NCI-H2171 (cell line): ENCODE results near the gene C1QTNF8.

Source experiments
- DNase-seq: peaks from one replicate; lab custom pipeline; 2025; lab: John Stamatoyannopoulos, UW

Gene C1QTNF8

DNA sequence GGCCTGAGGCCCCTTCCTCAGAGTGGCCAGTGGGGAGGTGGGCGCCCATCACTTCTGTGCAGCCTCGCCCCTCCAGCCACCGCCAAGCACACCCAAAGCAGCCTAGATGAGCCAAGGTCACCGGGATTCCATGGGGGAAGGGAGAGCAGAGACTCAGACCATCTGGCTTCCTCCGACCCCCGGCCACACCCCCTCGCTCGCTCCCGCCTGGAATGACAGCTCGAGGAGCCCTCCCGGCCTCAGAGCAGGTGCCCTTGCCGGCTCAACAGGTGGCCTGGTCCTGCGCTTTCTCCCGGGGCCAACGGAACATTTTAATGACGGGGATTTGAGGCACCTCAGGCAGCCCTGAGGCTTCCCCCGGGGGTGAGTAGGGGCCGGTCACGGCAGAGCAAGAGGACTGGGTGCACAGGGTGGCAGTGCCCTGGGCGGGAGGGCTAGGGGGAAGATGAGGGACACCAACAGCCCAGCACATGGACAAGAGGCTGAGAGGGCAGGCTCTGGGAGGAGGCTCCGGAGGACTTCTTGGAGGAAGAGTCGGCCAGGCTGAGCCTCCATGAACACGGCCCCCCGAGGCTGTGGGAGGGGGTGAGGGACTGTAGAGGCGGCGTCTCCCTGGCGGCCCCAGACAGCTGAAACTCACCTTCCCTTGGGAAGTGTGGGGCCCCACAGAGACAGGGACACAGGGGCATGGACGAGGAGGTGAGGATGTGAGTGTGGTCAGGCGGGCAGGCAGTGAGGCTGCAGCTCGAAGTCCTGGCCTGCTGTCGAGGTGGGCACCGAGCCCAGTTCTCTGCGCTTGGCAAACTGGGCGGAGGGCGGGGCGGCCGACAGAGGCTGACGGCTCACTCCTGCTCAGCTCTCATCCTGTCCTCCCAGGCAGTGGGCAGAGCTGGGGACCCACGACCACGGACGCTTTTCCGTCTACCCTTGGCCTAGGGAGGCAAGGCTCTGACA, 12.5 kb upstream of the C1QTNF8 start:
- DNase-seq: peak; percentile 51

DNA sequence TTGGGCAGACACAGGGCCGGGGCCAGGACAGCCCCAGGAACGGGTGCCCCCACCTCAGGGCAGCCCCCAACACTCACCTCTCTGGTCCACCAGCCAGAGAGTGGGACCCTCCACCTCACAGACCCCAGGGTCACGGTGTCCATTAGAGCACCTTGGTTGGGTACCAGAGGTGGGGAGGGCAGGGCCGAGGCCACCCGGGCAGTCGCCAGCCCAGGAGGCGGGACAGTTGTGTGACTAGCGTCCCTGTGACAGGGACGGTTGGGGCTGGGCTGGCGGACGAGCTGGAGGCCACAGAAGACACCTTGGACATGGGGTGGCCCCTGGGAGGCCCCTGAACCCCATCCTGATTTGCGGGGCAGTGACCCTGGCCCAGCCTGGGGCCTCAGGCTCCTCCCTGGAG, 11.7 kb upstream of the C1QTNF8 start:
- no peak for DNase-seq

DNA sequence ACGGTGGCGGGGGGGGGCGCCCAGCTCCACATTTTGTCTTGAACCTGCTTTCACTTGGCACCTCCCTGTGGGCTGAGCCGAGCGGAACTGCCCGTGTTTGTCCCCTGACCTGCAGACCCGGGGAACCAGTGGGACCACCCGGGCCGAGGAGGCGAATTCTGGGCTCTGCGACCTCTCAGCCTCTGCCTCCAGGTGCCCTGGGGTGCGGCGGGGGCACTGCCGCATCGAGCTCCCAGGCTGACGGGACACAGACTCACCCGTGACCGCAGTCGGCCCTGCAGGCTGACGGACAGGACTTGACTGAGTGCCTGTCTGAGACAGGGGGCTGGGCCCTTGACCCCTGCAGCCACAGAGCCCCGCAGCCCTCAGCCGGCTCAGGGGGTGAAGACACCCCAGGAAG, 11.1 kb upstream of the C1QTNF8 start:
- no peak for DNase-seq

DNA sequence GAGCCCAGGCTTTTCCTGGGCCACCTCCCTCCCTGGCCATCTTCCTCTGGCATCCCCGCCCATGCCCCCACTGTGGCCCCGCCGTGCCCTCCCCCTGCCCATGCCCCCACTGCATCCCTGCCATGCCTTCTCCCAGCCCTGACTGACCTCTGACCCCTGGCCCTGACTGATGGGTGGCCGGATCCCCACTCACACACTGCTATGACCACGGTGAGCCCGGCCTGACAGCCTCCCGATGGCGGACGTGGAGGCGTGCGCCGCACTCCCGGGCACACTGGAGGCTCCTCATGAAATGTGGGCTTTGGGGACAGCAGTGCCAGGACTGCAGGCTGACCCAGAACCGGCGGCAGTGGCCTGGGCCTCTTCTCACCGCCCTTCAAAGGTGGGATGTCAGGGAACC, 10.6 kb upstream of the C1QTNF8 start:
- DNase-seq: no peak

DNA sequence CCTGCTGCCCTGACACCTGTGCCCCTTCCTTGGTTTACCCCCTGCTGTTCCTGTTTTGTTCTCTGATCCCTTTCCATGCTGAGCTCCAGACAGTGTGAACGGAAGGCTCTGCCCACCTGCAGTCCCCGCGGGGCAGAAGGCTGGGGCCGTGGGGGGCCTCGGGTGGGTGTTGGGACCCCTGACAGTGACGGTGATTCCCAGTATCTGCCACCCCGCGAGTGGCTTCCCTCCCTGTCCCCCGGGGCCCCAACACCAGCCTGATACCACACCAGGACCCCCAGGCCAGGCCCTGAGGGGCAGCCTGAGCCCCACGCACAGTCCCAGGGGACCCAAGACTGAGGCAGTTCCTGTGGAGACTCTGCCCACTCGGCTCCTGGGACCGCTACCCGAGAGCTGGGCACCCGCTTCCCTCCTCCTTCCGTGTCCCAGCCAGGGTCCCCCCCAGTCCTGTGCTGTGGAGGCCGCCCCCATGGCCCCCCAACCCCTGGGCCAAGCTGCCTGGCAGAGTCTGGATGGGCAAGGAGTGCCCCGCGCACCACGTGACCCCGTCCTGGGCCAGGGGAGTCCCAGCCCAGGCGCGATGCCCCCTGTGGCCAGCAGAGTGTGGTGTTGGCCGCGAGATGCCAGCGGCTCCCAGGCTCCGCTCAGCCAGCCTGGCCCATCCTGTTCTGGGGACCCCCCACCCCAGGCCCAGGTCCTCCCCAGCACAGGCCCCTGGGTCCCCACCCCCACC, 10.0 kb upstream of the C1QTNF8 start:
- DNase-seq: peak; percentile 32

DNA sequence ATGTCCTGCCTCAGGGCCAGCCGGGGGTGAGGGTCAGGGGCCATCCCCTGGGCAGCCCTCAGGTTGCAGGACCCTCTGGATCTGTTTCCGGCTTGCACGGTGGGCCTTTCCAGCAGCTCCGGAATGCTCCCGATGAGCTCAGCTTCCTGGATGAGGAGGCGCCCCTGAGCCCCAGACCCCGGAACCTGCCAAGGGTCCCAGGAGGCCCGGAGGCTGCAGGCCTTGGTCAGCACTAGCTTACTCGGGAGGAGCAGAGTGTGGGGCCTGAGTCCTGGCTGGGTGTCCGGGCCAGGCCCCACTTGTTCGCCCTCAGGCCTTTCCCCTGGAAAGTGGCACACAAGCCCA, 7.6 kb upstream of the C1QTNF8 start:
- no peak for DNase-seq

DNA sequence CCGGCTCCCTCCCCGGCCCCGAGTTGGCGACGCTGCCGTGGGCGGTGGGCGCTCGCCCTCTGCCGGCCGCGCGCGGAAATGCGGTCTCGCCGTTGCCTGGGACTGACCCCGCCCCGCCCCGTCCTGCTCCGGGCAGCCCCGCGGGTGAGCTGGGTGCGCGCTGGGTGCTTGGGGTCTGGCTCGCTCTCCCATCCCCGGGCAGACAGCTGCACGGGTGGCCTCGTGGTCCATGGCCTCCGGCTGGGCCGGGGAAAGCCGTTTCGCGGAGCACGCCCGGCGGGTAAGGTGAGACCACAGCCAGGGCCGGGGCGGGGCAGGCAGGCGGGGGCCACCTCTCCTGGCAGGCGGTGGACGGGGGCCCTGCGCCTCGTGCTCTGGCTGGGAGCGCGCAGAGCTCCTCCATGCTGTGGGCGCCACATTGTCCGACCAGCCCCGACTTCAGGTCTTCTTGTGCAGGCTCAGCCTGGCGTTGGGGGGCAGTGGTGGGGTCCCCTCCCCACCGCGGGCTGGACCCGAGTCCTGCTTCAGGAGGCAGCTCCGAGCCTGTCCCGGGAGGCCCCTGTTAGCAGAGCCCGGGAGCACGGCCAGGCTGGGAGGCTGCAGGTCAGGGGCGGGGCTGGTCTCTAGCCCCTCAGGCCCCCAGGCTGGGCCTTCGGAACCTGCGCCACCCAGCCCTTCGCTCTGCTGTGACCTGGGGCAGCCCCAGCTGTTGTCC, 7.0 kb upstream of the C1QTNF8 start:
- DNase-seq: peak; percentile 45

DNA sequence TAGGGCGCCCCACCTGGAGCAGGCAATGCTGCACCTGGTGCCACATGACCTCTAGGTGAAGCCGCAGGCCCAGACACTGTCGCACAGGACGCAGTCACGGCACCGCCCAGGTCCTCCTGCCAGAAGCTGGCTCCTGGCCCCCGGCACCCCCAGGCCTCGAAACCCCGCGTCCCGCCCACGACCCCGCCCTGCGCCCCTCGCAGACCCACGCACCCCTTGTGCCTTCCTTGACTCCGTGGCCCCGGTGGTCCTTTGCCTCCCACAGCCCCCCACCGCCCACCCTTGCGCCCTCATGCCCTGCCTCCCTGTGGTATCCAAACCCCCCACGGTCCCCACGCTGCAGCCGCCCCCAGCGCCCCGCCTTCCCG, 6.3 kb upstream of the C1QTNF8 start:
- no peak for DNase-seq

DNA sequence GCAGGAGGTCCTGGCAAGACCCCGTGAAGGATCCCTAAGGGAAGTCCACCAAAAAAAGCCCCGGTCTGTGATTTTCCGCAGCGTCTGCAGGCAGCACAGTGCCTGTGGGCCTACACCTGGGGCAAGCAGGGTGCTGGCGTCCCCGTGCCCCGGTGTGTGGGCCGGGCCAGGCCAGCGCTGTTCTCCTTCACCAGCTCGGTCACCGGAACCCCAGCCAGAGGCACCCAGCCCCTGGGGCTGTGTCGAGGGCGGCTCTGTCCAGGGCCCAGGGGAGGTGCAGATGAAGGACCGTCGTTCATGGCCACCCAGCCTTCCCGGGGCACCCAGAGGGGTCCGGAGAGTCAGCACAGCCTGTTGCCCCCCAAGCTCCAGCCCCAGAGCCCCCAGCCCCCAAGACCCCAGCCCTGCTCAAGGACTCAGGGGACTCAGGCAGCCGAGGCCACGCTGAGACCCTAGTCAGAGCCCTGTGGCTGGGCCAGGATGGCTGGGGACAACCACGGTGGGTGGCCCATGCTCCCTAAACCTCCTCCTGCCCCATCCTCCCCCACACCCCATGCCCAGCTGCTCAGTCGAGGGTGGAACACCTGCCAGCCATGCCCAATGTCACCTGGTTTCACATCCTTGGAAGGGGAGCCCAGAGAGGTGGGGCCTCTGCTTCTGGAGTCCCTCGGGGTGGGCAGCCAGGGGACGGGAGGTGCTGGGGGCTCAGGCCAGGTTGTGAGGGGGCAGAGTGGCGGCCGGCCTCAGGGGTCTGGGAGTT, 5.7 kb upstream of the C1QTNF8 start:
- DNase-seq: peak; percentile 39

DNA sequence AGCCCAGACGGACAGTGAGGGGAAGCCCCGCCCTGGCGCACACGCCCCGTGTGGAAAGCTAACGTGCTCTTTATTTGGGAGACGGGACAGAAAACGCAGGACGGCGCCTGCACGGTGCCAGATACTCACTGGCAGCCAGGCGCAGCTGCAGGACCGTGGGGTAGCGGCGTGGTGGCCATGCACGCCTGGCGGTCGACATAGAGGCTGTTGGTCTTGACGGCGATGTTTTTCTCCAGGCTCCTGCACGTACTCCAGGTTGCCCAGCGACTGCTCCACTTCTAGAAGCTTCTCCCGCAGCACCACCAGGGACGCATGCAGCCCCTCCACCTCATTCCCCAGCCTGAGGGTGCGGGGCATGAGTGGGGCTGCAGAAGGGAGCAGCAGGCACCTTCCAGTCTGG, 5.1 kb upstream of the C1QTNF8 start:
- no peak for DNase-seq

DNA sequence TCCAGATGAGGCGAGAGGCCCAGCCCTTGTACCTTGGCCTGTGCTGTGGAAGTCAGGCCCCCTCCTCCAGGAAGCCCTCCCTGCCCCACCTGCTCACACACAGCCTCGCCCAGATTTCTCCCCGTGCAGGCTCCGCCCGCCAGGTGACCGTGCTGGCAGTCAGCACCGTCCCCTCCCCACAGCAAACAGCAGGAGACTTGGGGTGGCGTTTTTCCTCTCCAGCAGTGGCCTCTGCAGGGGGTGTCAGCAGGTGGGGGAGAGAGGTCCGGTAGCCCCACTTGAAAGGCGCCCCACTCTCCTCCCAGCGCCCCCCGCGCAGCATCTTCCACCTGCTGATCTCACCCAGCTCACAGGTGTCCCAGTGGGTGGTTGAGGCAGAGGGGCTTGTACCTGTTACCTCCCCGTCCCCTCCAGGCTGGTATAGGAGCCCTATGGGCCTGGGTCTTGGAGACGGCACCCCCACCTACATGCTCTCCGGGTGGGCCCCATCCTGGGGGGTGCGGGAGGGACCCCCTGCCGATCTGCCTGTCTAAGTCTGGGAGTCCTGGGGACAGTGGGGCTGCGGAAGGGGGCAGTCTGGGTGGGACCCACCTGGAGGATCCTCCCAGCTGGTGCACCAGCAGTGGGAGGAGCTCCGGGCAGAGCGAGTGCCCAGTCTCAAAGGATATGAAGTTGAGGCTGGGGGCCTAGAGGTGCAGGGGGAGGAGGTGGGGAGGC, 4.2 kb upstream of the C1QTNF8 start:
- no peak for DNase-seq

DNA sequence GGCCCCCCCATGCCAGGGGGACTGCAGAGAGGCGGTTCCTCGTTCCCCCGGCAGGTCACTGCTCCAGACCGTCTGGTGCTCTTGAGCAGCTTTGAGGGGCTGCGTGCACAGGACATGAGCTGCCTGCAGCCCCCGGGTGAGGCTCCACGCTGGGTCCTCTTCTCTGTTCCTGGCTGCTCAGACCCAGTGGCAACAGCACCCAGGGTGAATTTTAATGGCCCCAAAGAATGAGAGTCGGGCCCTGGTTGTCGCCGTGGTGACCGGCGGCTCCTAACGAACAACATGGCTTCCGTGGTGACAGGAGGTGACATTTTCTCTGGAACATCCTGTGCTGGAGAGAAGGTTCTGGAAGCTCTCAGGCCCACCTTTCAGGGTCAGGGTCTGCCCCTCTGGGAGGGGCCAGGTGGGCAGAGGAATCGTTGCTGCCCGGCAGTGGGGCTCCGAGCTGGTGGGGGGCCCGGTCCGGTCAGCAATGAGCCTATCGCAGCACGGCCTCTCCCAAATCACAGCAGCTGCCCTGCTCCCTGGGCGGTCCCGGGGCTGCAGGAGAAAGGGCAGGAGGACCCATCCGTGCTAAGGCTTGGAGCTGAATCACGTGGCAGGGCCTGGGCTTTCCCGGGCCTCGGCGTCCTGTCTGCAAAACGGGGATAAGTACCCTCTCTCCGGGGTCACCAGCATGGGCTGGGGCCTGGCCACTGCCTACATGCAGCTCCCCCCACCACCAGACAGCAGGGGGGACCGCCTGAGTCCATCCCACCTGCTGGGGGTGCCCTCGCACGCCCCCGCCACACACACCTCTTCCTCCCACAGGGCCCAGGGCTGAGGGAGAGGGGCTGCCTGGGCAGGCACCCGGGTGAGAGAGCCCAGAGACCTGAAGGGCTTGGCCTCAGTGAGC, 3.4 kb upstream of the C1QTNF8 start:
- DNase-seq: no peak

DNA sequence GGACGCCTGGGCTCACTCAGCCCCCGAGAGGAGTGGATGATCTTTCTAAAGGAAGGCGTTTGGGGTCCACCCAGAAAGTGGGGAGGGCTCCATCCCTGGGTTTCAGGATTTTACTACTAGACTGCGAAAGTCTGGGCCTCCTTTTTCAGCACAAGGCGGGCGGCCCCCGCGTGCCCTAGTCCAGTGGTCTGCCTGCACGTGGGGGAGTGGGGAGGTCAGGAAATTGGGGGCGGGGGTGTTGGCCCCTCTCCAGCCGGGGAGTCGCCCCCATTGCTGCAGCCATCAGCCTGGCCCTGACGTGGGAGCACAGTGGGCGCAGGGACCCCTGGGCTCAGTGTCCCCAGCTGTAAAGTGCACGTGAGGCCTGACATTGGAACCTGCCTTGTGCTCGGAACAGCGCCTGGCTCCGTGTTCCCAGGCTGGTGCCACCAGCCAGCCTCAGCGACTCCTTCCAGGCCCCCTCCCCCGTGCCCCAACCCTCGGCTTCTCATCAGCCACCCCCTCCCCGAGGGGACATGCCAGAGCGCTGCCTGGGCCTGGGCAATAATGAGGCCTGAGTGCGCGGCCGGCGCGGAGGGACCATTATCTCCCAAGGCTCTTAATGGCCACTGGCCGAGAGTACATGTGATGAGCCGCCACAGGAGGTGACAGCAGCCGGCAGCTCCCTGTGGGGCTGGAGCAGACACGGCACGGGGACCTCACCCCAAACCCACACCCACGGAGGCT, 2.4 kb upstream of the C1QTNF8 start:
- no peak for DNase-seq

DNA sequence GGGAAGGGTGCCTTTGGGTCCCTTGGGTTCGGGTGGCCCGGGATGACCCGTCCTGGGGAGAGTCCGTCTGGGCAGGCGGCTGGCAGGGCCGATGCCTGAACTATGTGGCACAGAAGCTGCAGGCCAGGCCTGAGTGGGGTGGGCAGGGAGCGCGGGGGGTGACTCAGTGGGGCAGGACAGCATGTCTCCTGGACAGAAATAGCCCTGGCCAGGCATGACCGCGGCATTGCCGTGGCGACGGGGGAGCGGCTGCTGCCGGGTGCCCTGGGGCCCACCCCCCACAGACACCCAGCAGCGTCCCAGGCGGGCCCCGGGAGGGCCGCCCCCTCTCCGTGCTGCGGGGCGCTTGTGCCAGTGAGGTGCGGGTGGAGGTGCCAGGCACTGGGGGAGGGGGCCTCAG, 1.8 kb upstream of the C1QTNF8 start:
- DNase-seq: no peak

DNA sequence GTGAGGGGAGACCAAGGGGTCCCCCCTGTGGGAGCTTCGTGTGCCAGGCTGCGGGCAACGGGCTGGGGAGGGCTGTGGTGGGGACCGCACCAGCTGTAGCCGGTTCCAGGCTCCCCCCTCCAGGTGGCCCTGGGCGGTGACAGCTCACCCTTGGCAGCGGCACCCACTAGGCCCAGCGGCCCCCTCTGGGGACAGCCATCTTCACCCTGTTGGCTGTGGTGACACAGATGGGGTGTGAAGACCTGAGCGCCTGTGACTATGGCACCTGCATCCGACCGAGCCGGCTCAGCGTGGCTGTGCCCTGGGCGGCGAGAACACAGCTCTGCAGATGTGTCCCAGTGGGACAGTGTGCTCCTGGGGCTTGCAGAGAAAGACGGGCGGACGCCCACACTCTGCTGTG, 1.1 kb upstream of the C1QTNF8 start:
- DNase-seq: no peak

DNA sequence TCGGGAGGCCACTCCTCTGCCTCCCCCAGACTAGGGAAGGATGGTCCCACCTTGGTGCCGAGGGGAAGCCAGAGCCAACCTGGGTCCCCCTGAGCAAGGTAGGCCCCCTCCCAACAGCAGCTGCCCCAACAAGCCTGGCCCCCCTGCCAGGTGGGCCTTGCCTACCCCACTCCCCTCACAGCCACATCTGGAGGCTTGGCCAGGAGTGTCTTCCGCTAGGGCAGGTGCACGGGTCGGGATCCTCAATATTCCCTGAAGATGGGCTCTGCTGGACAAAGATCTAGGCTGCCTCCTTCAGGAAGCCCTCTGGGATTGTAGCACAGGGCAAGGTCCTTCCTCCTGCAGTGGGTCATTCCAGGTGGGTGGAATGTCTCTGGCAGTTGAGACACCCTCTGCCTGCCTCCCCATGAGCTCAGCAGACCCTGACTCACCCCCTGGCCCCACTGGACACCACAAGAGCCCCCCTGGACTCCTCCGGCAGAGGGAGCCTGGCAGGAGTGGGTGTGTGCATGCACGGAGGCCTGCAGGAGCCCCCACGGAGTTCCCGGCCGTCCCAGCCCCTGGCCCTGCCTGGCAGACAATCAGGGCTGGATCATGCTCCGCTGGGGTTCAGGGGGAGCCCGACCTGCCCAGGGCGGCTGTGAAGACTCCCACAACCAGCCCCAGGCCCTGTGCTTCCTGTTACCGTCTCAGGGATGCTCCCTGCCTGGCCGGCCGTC, 435 bp downstream of the C1QTNF8 start:
- no peak for DNase-seq

DNA sequence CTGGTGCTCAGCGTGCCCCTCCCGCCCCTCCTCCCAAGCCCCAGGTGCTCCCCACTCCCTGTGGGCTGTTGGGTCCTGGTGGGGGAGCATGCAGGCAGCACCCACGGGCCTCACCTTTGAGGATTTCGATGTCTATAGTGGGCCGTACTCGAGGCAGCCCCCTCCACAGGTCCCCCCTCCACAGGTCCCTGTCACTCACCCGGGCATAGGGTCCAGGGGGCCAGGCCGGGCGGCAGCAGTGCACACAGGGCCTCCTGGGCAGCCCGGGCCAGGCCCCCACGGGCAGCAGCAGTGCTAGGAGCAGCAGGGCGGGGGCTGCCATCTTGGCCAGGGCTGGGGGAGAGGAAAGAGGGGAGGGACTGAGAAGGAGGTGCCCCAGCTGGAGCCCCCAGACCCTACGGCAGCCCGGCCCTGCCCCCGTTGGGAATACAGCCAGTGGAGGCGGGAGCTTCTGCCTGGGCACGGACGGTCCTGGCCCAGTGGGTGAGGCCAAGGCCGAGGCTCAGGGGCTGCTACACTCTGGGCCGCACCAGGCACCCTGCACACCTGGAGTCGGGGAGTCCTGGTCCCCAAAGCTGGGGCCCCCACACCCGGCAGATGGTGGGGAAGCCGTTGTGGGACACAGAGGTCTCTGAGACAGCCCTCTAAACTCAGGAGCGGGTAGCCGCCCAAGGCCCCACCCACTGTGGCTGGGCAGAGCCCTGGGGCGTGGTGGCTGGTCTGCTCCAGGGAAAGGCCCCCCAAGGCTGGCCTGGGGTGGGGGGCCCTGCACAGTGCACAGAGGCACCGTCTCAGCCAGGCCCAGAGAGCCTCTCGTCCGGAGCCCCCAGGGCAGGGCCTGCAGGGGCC, 1.2 kb downstream of the C1QTNF8 start:
- DNase-seq: no peak

DNA sequence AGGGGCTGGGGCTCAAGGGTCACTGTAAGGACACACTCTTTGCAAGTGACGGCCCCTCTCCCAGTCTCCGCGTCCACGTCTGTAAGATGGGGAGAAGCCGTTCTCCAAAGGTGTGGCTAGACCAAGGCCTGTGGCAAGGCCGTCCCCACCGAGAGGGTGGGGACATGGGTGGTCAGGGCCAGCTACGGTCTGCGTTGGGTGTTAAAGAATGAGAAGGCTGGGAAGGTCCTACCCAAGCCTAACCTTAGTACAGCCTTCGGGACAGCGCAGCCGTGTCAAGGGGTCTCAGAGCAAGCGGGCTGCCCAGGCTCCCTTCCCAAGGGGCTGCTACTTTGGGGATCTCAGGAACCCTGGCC, 1.9 kb downstream of the C1QTNF8 start:
- DNase-seq: no peak
